Activated naive CD4-positive, alpha-beta T cell treated with anti-CD3 and anti-CD28 coated beads for 36 hours (primary cell): ENCODE data around the gene MSMB. TPM values are rescaled to one million over a fixed set of nuclear protein-coding genes. Genes with fewer than 3 reads are reported as not detected.

ENCODE experiments used
- CTCF ChIA-PET: fragments of 350-600 bp; sonication (Branson Sonifier 250); formaldehyde crosslinking; loops from one replicate; lab custom pipeline; 2021; ENCODE audit warnings: antibody characterized with exemption; lab: Charles Lee
- DNase-seq: peaks from one replicate; pipeline ENCODE4 v3.0.0-alpha.2; 2020
- H3K27ac Mint-ChIP-seq: one replicate; pipeline ENCODE4 v1.8.0; 2021; ENCODE audit warnings: mild to moderate bottlenecking, mixed read lengths
- H3K27me3 Mint-ChIP-seq: one replicate; pipeline ENCODE4 v1.8.0; 2021; ENCODE audit warnings: low read depth, mixed read lengths
- H3K36me3 Mint-ChIP-seq: one replicate; pipeline ENCODE4 v1.8.0; 2021; ENCODE audit warnings: low read depth, mixed read lengths
- H3K4me1 Mint-ChIP-seq: one replicate; pipeline ENCODE4 v1.8.0; 2021; ENCODE audit warnings: low read depth, mixed read lengths
- H3K4me3 Mint-ChIP-seq: one replicate; pipeline ENCODE4 v1.8.0; 2021; ENCODE audit warnings: mild to moderate bottlenecking, moderate library complexity, mixed read lengths
- H3K9me3 Mint-ChIP-seq: one replicate; pipeline ENCODE4 v1.8.0; 2021; ENCODE audit warnings: mixed read lengths
- intact Hi-C: fragments of 100-400 bp; cut with micrococcal nuclease; formaldehyde crosslinking; loops from one replicate; pipeline ENCODE4 v1.15.1; 2023
- total RNA-seq, 2 experiments: library from RNA; stranded (reverse); gene quantifications; one replicate each; pipeline ENCODE4 v1.2.3, GENCODE V29; 2021

Gene MSMB
- total RNA-seq, 2 experiments from 2014 or later: not detected

DNA sequence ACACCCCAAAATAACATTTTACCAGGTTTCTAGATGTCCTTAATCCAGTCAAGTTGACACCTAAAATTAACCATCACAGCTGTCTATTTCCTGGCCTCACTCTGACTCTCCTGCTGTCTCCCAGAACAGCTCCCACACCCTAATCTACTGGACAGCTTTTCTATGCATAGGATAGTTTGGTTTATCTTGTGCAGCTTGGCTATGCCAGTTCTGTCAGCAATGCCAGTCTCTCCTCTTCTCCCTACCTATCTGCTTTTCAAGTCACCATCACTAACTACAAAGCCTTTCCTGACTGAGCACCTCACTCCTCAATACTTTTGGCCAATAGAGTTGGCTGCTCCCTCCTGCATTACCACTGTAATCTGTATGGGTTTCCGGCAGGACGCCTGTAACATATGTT lies 20.7 kb downstream of the MSMB start:
- CTCF ChIA-PET: interaction anchor here (0.5 to 1.3 kb wide), 3 partner anchors 9 to 15 kb away, joined by 3 read pairs; no protein-coding TSS in a partner anchor
- Mint-ChIP-seq H3K9me3 (no peaks in the 10 kb centered on the region), H3K27ac (no peak overlapping the region), H3K36me3 (peaks cover 2% of the 10 kb centered on the region), H3K4me3 (no peak overlapping the region), H3K4me1 (peaks cover 83% of the 10 kb centered on the region), H3K27me3 (no peaks in the 10 kb centered on the region)
- no peak for DNase-seq
- intact Hi-C loops: loop anchor here (5.0 to 10.0 kb wide), 3 partner anchors 351 to 773 kb away; partner anchors contain the start of gene ZFAND4

GRCh38 chr10:46024948-46025347 lies 21.1 kb downstream of the MSMB start:
- no peak overlapping the region for H3K4me3 Mint-ChIP-seq
- H3K27ac Mint-ChIP-seq: no peak overlapping the region
- intact Hi-C loops: loop anchor here (5.0 to 10.0 kb wide), 4 partner anchors 350 to 773 kb away; partner anchors contain the start of gene ZFAND4
- peaks cover 87% of the 10 kb centered on the region for H3K4me1 Mint-ChIP-seq
- peaks cover 2% of the 10 kb centered on the region for H3K36me3 Mint-ChIP-seq
- no peaks in the 10 kb centered on the region for H3K27me3 Mint-ChIP-seq
- no peak for DNase-seq
- CTCF ChIA-PET: interaction anchor here (0.5 to 1.0 kb wide), 2 partner anchors 10 to 12 kb away, joined by 3 read pairs; no protein-coding TSS in a partner anchor
- H3K9me3 Mint-ChIP-seq: no peaks in the 10 kb centered on the region

DNA sequence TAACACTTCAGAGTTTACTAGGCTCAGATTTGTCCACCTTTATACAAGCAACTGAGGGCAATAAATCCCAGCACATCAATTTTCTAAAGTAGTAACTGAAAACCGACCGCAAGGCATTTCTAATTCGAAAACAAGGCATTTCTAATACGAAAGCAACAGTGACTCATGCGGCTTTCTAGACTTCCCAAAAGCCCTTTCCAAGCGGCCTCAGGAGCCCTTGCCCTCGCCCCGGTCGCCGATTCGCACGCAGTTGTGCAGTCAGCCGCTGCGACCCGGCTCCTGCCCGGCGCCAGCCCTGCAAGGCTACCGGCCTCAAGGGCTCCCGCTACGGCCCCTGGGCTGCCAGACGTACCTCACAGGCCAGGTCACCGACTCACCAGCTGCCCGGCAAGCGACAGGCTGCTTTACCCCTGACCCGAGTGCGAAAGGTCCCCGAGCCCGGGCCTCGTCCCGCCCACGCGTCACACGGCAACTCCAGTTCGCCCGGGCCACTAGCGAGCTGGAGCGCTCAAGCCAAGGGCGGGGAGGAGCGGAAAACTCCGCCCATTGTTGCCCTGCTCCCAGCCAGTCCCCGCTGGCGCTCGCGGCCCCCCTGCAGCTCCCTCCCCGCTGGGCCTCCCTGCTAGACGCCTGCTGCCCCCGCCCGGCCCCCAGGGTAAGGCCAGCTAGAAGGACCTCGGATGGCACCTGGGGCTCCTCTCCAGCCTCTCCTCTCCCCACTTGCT lies 22.9 kb downstream of the MSMB start:
- Mint-ChIP-seq H3K36me3 (peaks cover 3% of the 10 kb centered on the region), H3K4me3 (peak overlapping the region; percentile 77), H3K27ac (peak overlapping the region; percentile 73), H3K9me3 (no peaks in the 10 kb centered on the region), H3K4me1 (peaks cover 90% of the 10 kb centered on the region), H3K27me3 (no peaks in the 10 kb centered on the region)
- CTCF ChIA-PET: interaction anchor here (1.5 kb wide), 1 partner anchor 13 kb away, joined by 4 read pairs; no protein-coding TSS in a partner anchor
- intact Hi-C loops: loop anchor here (1.0 to 10.0 kb wide), 4 partner anchors 11 to 601 kb away; partner anchors contain the start of genes TIMM23 and ZFAND4
- DNase-seq: peak; percentile 87

GRCh38 chr10:46020344-46020657 lies 25.8 kb downstream of the MSMB start:
- CTCF ChIA-PET: interaction anchor here (1.7 kb wide), 1 partner anchor 9 kb away, joined by 8 read pairs; no protein-coding TSS in a partner anchor
- Mint-ChIP-seq H3K9me3 (no peaks in the 10 kb centered on the region), H3K4me1 (peaks cover 71% of the 10 kb centered on the region), H3K36me3 (peaks cover 9% of the 10 kb centered on the region), H3K4me3 (no peak overlapping the region), H3K27me3 (no peaks in the 10 kb centered on the region), H3K27ac (peak overlapping the region; percentile 57)
- intact Hi-C loops: loop anchor here (1.0 to 10.0 kb wide), 3 partner anchors 9 to 598 kb away; partner anchors contain the start of gene ZFAND4
- DNase-seq: no peak

DNA sequence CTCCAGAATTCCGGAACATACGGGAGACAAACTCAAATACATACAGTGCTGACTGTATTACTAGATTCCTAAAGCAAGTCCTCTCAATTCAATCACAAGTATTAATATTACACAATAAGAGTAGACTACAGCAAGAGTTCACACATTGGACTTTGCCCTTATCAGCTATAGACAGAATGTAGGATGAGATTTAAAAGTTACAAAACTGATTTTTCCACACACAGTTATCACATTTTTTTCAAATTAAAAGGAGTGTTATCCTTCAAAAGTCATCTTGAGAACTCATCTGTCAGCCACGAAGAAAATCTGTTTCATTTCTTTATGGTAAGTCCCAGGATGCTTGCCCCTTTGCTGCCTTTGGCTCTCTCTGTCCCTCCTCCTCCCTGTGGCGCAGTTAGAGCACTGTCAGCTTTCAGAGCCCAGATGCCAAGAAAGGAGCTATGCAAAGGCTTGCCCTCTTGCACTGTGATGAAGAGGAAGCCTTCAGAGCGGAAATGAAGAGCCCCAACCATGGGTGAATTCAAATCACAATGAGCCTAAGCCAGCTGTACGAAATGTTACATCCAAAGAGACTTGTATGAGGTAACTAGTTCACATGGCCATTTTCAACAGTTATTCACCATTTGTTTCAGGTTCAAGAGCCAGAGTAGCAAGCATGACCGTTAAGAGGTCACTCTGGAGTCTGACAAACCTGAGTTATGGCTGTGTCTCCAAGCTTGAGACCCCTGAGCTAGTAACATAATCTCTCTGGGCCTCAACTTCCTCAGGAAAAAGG lies 26.3 kb downstream of the MSMB start:
- H3K27me3 Mint-ChIP-seq: no peaks in the 10 kb centered on the region
- H3K4me3 Mint-ChIP-seq: no peak overlapping the region
- H3K4me1 Mint-ChIP-seq: peaks cover 70% of the 10 kb centered on the region
- DNase-seq: peak; percentile 33
- CTCF ChIA-PET: interaction anchor here (1.7 kb wide), 1 partner anchor 9 kb away, joined by 8 read pairs; no protein-coding TSS in a partner anchor
- no peaks in the 10 kb centered on the region for H3K9me3 Mint-ChIP-seq
- peak overlapping the region; percentile 57 for H3K27ac Mint-ChIP-seq
- peaks cover 10% of the 10 kb centered on the region for H3K36me3 Mint-ChIP-seq
- intact Hi-C loops: loop anchor here (1.0 to 10.0 kb wide), 3 partner anchors 10 to 597 kb away; partner anchors contain the start of gene ZFAND4

- CTCF ChIA-PET: interaction anchor here (1.6 kb wide), 1 partner anchor 10 kb away, joined by 4 read pairs; no protein-coding TSS in a partner anchor
- peaks cover 66% of the 10 kb centered on the region for H3K4me1 Mint-ChIP-seq
- peaks cover 16% of the 10 kb centered on the region for H3K36me3 Mint-ChIP-seq
- peak overlapping the region; percentile 41 for H3K27ac Mint-ChIP-seq
- no peaks in the 10 kb centered on the region for H3K9me3 Mint-ChIP-seq
- intact Hi-C loops: no loop called here
- H3K4me3 Mint-ChIP-seq: no peak overlapping the region
- H3K27me3 Mint-ChIP-seq: no peaks in the 10 kb centered on the region
- DNase-seq: no peak
Measured at GRCh38 chr10:46019177-46019528, 26.9 kb downstream of the MSMB start.

GRCh38 chr10:46018453-46019176 lies 27.5 kb downstream of the MSMB start:
- H3K27ac Mint-ChIP-seq: peak overlapping the region; percentile 41
- peaks cover 17% of the 10 kb centered on the region for H3K36me3 Mint-ChIP-seq
- peaks cover 61% of the 10 kb centered on the region for H3K4me1 Mint-ChIP-seq
- H3K9me3 Mint-ChIP-seq: no peaks in the 10 kb centered on the region
- no peak for DNase-seq
- H3K4me3 Mint-ChIP-seq: no peak overlapping the region
- CTCF ChIA-PET: interaction anchor here (0.6 to 3.7 kb wide), 3 partner anchors 9 to 362 kb away, joined by 4 to 19 read pairs (median 7); partner anchors contain the start of gene NCOA4
- H3K27me3 Mint-ChIP-seq: no peaks in the 10 kb centered on the region
- intact Hi-C loops: no loop called here

- CTCF ChIA-PET: interaction anchor here (0.6 to 3.7 kb wide), 6 partner anchors 8 to 361 kb away, joined by 3 to 19 read pairs (median 4); partner anchors contain the start of gene NCOA4
- Mint-ChIP-seq H3K4me1 (peaks cover 54% of the 10 kb centered on the region), H3K4me3 (no peak overlapping the region), H3K9me3 (no peaks in the 10 kb centered on the region), H3K27me3 (no peaks in the 10 kb centered on the region), H3K36me3 (peaks cover 19% of the 10 kb centered on the region), H3K27ac (peak overlapping the region; percentile 13)
- DNase-seq: no peak
- intact Hi-C loops: no loop called here
Measured at GRCh38 chr10:46017733-46018132, 28.3 kb downstream of the MSMB start.

DNA sequence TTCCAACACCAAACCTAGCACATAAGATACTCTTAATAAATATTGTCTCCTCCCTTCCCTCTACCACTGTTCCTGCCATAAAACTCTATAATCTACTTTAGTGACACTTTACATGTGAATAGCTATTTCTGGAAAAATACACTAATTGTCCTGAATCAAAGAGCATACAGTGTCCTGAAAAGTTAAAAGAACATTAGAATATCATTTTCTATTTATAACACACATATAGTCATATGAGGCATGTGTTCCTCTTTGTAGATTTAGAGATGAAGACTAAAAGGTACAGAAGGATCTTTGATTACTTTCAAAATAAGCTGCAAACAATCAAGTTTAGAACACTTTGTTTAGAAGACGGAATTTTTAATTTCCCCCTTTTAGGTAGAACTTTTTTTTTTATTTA lies 29.3 kb downstream of the MSMB start:
- no peak overlapping the region for H3K27ac Mint-ChIP-seq
- intact Hi-C loops: no loop called here
- peaks cover 19% of the 10 kb centered on the region for H3K36me3 Mint-ChIP-seq
- DNase-seq: no peak
- H3K27me3 Mint-ChIP-seq: no peaks in the 10 kb centered on the region
- H3K4me3 Mint-ChIP-seq: no peak overlapping the region
- CTCF ChIA-PET: interaction anchor here (3.7 kb wide), 1 partner anchor 12 kb away, joined by 19 read pairs; the partner anchor contains the start of gene NCOA4
- H3K9me3 Mint-ChIP-seq: no peaks in the 10 kb centered on the region
- H3K4me1 Mint-ChIP-seq: peaks cover 45% of the 10 kb centered on the region

DNA sequence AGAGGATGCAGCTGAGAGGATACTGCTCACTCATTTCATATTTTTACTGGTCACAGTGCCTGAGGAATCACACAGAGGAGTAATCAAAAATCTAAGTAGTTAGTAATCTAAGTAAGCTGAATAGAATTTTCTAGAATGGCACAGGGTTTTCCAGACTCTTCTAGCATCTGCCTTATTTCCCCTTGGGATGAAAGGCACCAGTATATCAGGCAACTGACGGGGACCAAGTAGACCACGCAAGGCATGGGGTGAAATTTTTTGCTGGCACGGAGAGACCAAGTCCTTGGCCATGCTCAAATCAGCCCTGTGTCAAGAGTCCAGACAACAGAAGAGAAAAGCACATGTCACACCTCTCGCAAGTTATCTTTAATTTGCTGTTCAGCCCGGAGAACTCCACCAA lies 29.9 kb downstream of the MSMB start:
- DNase-seq: no peak
- CTCF ChIA-PET: interaction anchor here (3.7 kb wide), 1 partner anchor 12 kb away, joined by 19 read pairs; the partner anchor contains the start of gene NCOA4

DNA sequence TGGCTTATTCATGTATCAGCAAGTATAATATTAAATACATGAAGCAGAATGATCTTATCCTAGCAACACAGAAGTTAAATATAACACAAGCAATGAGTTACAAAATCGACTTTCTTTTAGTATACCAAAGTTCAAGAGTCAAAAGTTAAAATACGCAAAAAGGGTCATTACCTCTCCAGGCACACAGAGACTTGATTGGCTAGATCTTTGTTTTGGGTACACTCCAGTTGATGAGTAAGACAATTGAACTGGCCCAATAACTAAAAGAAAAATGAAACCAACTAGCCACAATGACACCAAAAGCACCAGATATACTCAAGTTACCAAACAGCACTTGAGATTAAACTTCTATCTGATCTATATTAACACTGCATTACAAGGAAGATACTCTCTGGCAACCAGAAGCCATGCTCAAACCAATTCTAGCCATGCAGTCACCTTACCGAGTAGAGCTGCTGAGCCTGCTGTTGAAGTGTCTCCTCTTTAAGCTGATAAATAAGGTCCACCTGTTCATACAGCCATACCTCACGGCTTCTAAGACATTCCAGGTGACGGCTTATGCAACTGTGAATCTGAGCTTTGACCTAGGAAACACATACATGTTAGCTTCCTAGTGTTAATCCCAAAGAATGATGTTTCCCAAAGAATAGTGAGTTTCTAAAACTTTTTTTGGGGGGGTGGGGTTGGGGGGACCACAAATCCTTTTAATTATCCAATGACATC lies 31.2 kb downstream of the MSMB start:
- H3K27ac Mint-ChIP-seq: peak overlapping the region; percentile 48
- H3K4me3 Mint-ChIP-seq: no peak overlapping the region
- no peak for DNase-seq
- H3K9me3 Mint-ChIP-seq: no peaks in the 10 kb centered on the region
- CTCF ChIA-PET: interaction anchor here (3.7 kb wide), 1 partner anchor 14 kb away, joined by 19 read pairs; the partner anchor contains the start of gene NCOA4
- peaks cover 26% of the 10 kb centered on the region for H3K36me3 Mint-ChIP-seq
- intact Hi-C loops: no loop called here
- H3K4me1 Mint-ChIP-seq: peaks cover 26% of the 10 kb centered on the region
- no peaks in the 10 kb centered on the region for H3K27me3 Mint-ChIP-seq

More for the DNA sequence above, 29.9 kb downstream of the MSMB start:
- Mint-ChIP-seq H3K27ac (no peak overlapping the region), H3K4me1 (peaks cover 40% of the 10 kb centered on the region), H3K27me3 (no peaks in the 10 kb centered on the region), H3K4me3 (no peak overlapping the region), H3K9me3 (no peaks in the 10 kb centered on the region), H3K36me3 (peaks cover 19% of the 10 kb centered on the region)
- intact Hi-C loops: no loop called here
